Fibroblast of lung (primary cell): ENCODE results near the gene CABLES2. TPM values are rescaled to one million over a fixed set of nuclear protein-coding genes. Genes with fewer than 3 reads are reported as not detected.

Experiments
- DNase-seq, 2 donors: peaks; one replicate each; pipeline versions ENCODE4 v3.0.0 to v3.0.0-alpha.2; 2010; ENCODE audit warnings: low read depth in 2 of 2
- H2AFZ ChIP-seq: 2 replicates; pipeline ENCODE4 v1.5.1; 2012; ENCODE audit warnings: low read length, control low read depth, inconsistent platforms
- H3K27ac ChIP-seq: 2 replicates; pipeline ENCODE4 v1.5.1; 2011; ENCODE audit warnings: low read length, control low read depth; ENCODE audit not compliant: insufficient read depth
- H3K27me3 ChIP-seq: 2 replicates; pipeline ENCODE4 v1.5.1; 2011; ENCODE audit warnings: mild to moderate bottlenecking, low read length; ENCODE audit not compliant: control insufficient read depth, insufficient read depth
- H3K36me3 ChIP-seq: 2 replicates; pipeline ENCODE4 v1.5.1; 2011; ENCODE audit warnings: low read length; ENCODE audit not compliant: control insufficient read depth, insufficient read depth
- H3K4me1 ChIP-seq: 2 replicates; pipeline ENCODE4 v1.5.1; 2011; ENCODE audit warnings: low read length; ENCODE audit not compliant: control insufficient read depth, insufficient read depth; ENCODE audit errors: extremely low read depth
- H3K4me2 ChIP-seq: 2 replicates; pipeline ENCODE4 v1.5.1; 2011; ENCODE audit warnings: low read length, control low read depth; ENCODE audit not compliant: insufficient read depth; ENCODE audit errors: extremely low read depth
- H3K4me3 ChIP-seq, 4 experiments: fragments of 200-600 bp in 1 of 4; sonication (generic) in 1 of 4; replicated peaks in 1 of 4; 2 replicates each; pipeline ENCODE4 v1.5.1; 2011 to 2016; ENCODE audit warnings: low read length in 4 of 4, low read depth in 3 of 4, mild to moderate bottlenecking in 3 of 4, control low read depth in 2 of 4, inconsistent platforms in 1 of 4, mixed read lengths in 1 of 4; ENCODE audit not compliant: insufficient read depth in 1 of 4; ENCODE audit errors: control extremely low read depth in 1 of 4
- H3K79me2 ChIP-seq: 2 replicates; pipeline ENCODE4 v1.5.1; 2012; ENCODE audit warnings: mild to moderate bottlenecking, low read length, inconsistent platforms; ENCODE audit not compliant: control insufficient read depth, insufficient read depth
- H3K9ac ChIP-seq: 2 replicates; pipeline ENCODE4 v1.5.1; 2011; ENCODE audit warnings: mild to moderate bottlenecking, low read length, control low read depth; ENCODE audit not compliant: insufficient read depth
- H3K9me3 ChIP-seq: 2 replicates; pipeline ENCODE4 v1.5.1; 2012; ENCODE audit warnings: low read depth, low read length; ENCODE audit not compliant: control insufficient read depth, insufficient read depth
- H4K20me1 ChIP-seq: 2 replicates; pipeline ENCODE4 v1.5.1; 2011; ENCODE audit warnings: low read length; ENCODE audit not compliant: control insufficient read depth, insufficient read depth; ENCODE audit errors: extremely low read depth
- EZH2 ChIP-seq: IDR thresholded peaks from 2 replicates; pipeline ENCODE4 v1.5.1; 2012; ENCODE audit warnings: low read length, control low read depth, mild to moderate bottlenecking; ENCODE audit errors: missing control alignments
- polyA minus RNA-seq: library from RNA; depleted of rRNA, polyadenylated mRNA; stranded (reverse); fragments of >200 nt; gene quantifications from 2 replicates; pipeline ENCODE4 v1.2.3, GENCODE V29; 2011; ENCODE audit warnings: low replicate concordance
- polyA plus RNA-seq, 2 donors: library from polyadenylated mRNA; depleted of rRNA in 1 of 2; stranded (reverse) in 1 of 2; unstranded in 1 of 2; fragments of >200 nt; gene quantifications; 2 replicates each; pipeline ENCODE4 v1.2.1, GENCODE V29; 2011 to 2012; ENCODE audit warnings: missing spikeins in 1 of 2
- total RNA-seq: library from RNA; depleted of rRNA; stranded (reverse); fragments of >200 nt; gene quantifications from 2 replicates; pipeline ENCODE4 v1.2.1, GENCODE V29; 2014
- TF ChIP-seq, protein P1 (sequence below), 2 donors: IDR thresholded peaks in 1 of 2; conservative IDR thresholded peaks in 1 of 2; 1 replicate in 1 of 2; 2 replicates in 1 of 2; pipeline ENCODE4 v1.5.1; 2011 to 2012; ENCODE audit warnings: low read length in 2 of 2, control low read depth in 1 of 2, inconsistent platforms in 1 of 2, low read depth in 1 of 2, mild to moderate bottlenecking in 1 of 2

CABLES2 gene, protein sequence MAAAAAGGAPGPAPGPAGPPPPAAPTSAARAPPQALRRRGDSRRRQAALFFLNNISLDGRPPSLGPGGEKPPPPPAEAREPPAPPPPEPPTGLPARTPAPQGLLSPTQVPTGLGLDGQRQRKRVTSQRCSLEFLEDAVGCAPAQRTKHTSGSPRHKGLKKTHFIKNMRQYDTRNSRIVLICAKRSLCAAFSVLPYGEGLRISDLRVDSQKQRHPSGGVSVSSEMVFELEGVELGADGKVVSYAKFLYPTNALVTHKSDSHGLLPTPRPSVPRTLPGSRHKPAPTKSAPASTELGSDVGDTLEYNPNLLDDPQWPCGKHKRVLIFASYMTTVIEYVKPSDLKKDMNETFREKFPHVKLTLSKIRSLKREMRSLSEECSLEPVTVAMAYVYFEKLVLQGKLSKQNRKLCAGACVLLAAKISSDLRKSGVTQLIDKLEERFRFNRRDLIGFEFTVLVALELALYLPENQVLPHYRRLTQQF
- total RNA-seq (0.51 and 0.66 TPM in 2 replicates), polyA plus RNA-seq (2.9 and 4.4 TPM in 2 replicates), polyA minus RNA-seq (7.4 and 8.2 TPM in 2 replicates)
- polyA plus RNA-seq (2012) = 3.4 and 5.3 TPM in 2 replicates

DNA sequence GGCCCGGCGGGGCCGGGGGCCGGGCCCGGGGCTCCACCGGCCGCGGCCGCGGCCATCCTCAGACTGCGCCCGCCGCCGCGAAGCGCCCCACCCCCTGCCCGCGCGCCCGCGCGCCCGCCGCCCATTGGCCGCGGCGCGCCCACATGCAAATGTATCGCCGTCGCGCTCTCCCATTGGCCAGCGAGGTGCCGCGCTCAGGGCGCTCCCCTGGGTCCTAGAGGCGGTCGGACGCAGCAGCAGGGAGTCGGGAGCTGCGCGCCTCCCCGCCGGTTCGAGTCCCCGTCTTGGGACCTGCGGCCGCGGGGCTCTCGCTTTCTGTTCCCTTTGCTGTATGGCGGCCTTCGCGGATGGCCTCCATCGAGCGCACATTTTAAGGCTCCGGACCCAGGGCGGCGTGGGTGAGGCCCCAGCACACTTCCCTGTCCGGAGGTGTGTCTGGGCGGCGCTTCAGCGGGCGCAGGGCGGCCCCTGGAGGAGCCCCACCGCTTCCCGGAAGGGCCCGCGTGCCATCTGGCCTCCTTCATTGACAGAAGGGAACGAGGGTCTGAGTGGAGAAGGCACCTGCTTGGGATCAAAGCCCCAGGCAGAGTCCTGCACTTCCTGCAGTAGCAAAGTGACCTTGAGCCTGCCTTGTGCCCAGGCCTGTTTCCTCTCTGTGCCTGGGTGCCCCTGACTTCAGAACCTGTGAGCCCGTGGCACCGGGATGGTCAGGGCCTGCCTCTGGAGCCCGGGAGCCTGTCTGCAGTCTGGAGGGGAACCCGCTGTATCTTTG lies at the start of gene CABLES2:
CABLES2 (minus strand) TSS at position 65 of the 772 bp plus-strand sequence; CDS start at position 56, 9 bp downstream.
- no peaks in the 10 kb centered on the region for H3K27me3 ChIP-seq
- peak within 1 kb of the TSS; percentile 97 for H3K4me2 ChIP-seq
- no peaks in the 10 kb centered on the region for H4K20me1 ChIP-seq
- peaks cover 2% of the 10 kb centered on the region for H3K79me2 ChIP-seq
- DNase-seq = peak; percentile 92 to 94
- no peaks in the 10 kb centered on the region for H3K9me3 ChIP-seq
- peak within 1 kb of the TSS; percentile 59 for H3K27ac ChIP-seq
- H3K9ac ChIP-seq = peak within 1 kb of the TSS; percentile 53
- TF ChIP-seq, protein P1, sequence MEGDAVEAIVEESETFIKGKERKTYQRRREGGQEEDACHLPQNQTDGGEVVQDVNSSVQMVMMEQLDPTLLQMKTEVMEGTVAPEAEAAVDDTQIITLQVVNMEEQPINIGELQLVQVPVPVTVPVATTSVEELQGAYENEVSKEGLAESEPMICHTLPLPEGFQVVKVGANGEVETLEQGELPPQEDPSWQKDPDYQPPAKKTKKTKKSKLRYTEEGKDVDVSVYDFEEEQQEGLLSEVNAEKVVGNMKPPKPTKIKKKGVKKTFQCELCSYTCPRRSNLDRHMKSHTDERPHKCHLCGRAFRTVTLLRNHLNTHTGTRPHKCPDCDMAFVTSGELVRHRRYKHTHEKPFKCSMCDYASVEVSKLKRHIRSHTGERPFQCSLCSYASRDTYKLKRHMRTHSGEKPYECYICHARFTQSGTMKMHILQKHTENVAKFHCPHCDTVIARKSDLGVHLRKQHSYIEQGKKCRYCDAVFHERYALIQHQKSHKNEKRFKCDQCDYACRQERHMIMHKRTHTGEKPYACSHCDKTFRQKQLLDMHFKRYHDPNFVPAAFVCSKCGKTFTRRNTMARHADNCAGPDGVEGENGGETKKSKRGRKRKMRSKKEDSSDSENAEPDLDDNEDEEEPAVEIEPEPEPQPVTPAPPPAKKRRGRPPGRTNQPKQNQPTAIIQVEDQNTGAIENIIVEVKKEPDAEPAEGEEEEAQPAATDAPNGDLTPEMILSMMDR (conservative IDR thresholded peaks at IDR 0.05 in 1 of 2, IDR thresholded peaks at IDR 0.05 in 1 of 2; ENCODE audit: low read depth in 1 of 2, low read length in 2 of 2) = no peak
- peaks cover 11% of the 10 kb centered on the region for H3K4me1 ChIP-seq
- peak within 1 kb of the TSS; percentile 51 to 67 (median 62) for H3K4me3 ChIP-seq
- peak within 1 kb of the TSS; percentile 78 for H2AFZ ChIP-seq
- H3K36me3 ChIP-seq = no peaks in the 10 kb centered on the region

DNA sequence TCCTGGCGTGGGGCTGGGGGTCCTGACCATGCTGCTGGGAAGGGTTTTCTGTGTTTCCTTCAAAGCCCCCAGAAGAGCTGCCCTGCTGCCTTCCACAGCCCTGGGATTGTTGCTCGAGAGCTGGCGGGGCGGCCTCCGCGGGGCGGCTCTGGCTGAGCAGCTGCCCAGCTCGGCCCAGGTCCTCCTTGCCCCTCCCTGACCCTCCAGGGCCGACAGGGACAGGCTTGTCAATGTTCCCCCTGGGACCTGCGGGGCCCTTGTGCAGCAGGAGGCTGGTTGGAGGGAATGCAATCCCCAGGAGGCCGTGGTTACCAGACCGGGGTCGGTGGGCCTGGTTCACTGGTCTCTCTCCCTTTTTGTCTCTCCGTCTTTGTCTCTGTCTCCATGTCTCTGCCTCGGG lies 48.8 kb upstream of the CABLES2 start:
- H3K27me3 ChIP-seq = peaks cover 4% of the 10 kb centered on the region
- no peak overlapping the region for H3K27ac ChIP-seq
- TF ChIP-seq, protein P1 (conservative IDR thresholded peaks at IDR 0.05 in 1 of 2, IDR thresholded peaks at IDR 0.05 in 1 of 2; ENCODE audit: low read depth in 1 of 2, low read length in 2 of 2) = no peak
- TF ChIP-seq EZH2 = no peak
- no peak overlapping the region for H3K4me2 ChIP-seq
- no peak overlapping the region for H2AFZ ChIP-seq
- H3K9me3 ChIP-seq = no peaks in the 10 kb centered on the region
- H3K4me3 ChIP-seq = no peak overlapping the region
- DNase-seq = no peak
- no peaks in the 10 kb centered on the region for H3K36me3 ChIP-seq
- H3K9ac ChIP-seq = no peak overlapping the region
- no peaks in the 10 kb centered on the region for H4K20me1 ChIP-seq
- no peaks in the 10 kb centered on the region for H3K4me1 ChIP-seq
- no peaks in the 10 kb centered on the region for H3K79me2 ChIP-seq
